ENCODE measurements around the gene NFASC. TPM values are rescaled to one million over a fixed set of nuclear protein-coding genes. Genes with fewer than 3 reads are reported as not detected.

Gene NFASC
- total RNA-seq, 2 donors from 2014 or later, result 4.4 to 7.6 TPM

GRCh38 chr1:205065666-205066065 lies 195.0 kb downstream of the NFASC start:
- intact Hi-C loops (cut with DNase I), result no loop called here
- 74 to 83% methylated on average over 14 of the region's 14 CpGs for WGBS, 2 donors

GRCh38 chr1:205066141-205066818 lies 195.6 kb downstream of the NFASC start:
- peaks cover 11% of the 10 kb centered on the region for H3K4me1 ChIP-seq
- H3K9me3 ChIP-seq, result no peaks in the 10 kb centered on the region
- intact Hi-C loops (cut with DNase I), result no loop called here
- H3K36me3 ChIP-seq (replicated peaks in 1 of 2; ENCODE audit: insufficient read depth in 1 of 2, low read depth in 2 of 2), result no peaks in the 10 kb centered on the region
- no peaks in the 10 kb centered on the region for H3K27me3 ChIP-seq
- WGBS, 2 donors, result 58 to 71% methylated on average over 8 to 13 of the region's 13 CpGs
- TF ChIP-seq POLR2A (IDR thresholded peaks at IDR 0.05) (no peak), CTCF (IDR thresholded peaks at IDR 0.05) (no peak)
- H3K27ac ChIP-seq, result no peak overlapping the region
- ATAC-seq, result no peak
- no peak for DNase-seq
- H3K4me3 ChIP-seq, result no peak overlapping the region

More at GRCh38 chr1:205065666-205066065, 195.0 kb downstream of the NFASC start:
- no peak for DNase-seq
- Histone ChIP-seq H3K9me3 (no peaks in the 10 kb centered on the region), H3K36me3 (replicated peaks in 1 of 2; ENCODE audit: insufficient read depth in 1 of 2, low read depth in 2 of 2) (no peaks in the 10 kb centered on the region), H3K27me3 (no peaks in the 10 kb centered on the region), H3K27ac (no peak overlapping the region), H3K4me1 (peaks cover 11% of the 10 kb centered on the region), H3K4me3 (no peak overlapping the region)
- TF ChIP-seq CTCF (IDR thresholded peaks at IDR 0.05), result no peak
- TF ChIP-seq POLR2A (IDR thresholded peaks at IDR 0.05), result no peak
- no peak for ATAC-seq

- TF ChIP-seq POLR2A (IDR thresholded peaks at IDR 0.05) (no peak), CTCF (IDR thresholded peaks at IDR 0.05) (no peak)
- ATAC-seq (no peak), DNase-seq (no peak)
- H3K9me3 ChIP-seq, result no peaks in the 10 kb centered on the region
- no peak overlapping the region for H3K4me3 ChIP-seq
- no peak overlapping the region for H3K27ac ChIP-seq
- no peaks in the 10 kb centered on the region for H3K27me3 ChIP-seq
- intact Hi-C loops (cut with DNase I), result no loop called here
- H3K4me1 ChIP-seq, result peaks cover 5% of the 10 kb centered on the region
- WGBS, 2 donors, result 91 to 100% methylated on average over 1 to 6 of the region's 6 CpGs
- H3K36me3 ChIP-seq (replicated peaks in 1 of 2; ENCODE audit: insufficient read depth in 1 of 2, low read depth in 2 of 2), result no peaks in the 10 kb centered on the region
These were observed 196.4 kb downstream of the NFASC start for GRCh38 chr1:205067031-205067430.

GRCh38 chr1:205068001-205068400 lies 197.3 kb downstream of the NFASC start:
- H3K27me3 ChIP-seq, result no peaks in the 10 kb centered on the region
- ATAC-seq (no peak), DNase-seq (no peak)
- H3K36me3 ChIP-seq (replicated peaks in 1 of 2; ENCODE audit: insufficient read depth in 1 of 2, low read depth in 2 of 2), result no peaks in the 10 kb centered on the region
- WGBS, 2 donors, result 94 to 100% methylated on average over 4 of the region's 4 CpGs
- intact Hi-C loops (cut with DNase I), result no loop called here
- H3K4me3 ChIP-seq, result no peak overlapping the region
- H3K27ac ChIP-seq, result no peak overlapping the region
- TF ChIP-seq POLR2A (IDR thresholded peaks at IDR 0.05) (no peak), CTCF (IDR thresholded peaks at IDR 0.05) (no peak)
- H3K4me1 ChIP-seq, result peaks cover 5% of the 10 kb centered on the region
- H3K9me3 ChIP-seq, result no peaks in the 10 kb centered on the region

GRCh38 chr1:205068457-205069040 lies 197.9 kb downstream of the NFASC start:
- TF ChIP-seq CTCF (IDR thresholded peaks at IDR 0.05), result no peak
- TF ChIP-seq POLR2A (IDR thresholded peaks at IDR 0.05), result no peak
- WGBS, 2 donors, result 0 to 12% methylated on average over 2 of the region's 2 CpGs
- Histone ChIP-seq H3K4me3 (no peak overlapping the region), H3K4me1 (peaks cover 5% of the 10 kb centered on the region), H3K27me3 (no peaks in the 10 kb centered on the region), H3K9me3 (no peaks in the 10 kb centered on the region), H3K27ac (no peak overlapping the region), H3K36me3 (replicated peaks in 1 of 2; ENCODE audit: insufficient read depth in 1 of 2, low read depth in 2 of 2) (no peaks in the 10 kb centered on the region)
- intact Hi-C loops (cut with DNase I), result no loop called here
- no peak for DNase-seq
- no peak for ATAC-seq
